ENCODE data around the gene MRPS34.

The MRPS34 gene

DNA sequence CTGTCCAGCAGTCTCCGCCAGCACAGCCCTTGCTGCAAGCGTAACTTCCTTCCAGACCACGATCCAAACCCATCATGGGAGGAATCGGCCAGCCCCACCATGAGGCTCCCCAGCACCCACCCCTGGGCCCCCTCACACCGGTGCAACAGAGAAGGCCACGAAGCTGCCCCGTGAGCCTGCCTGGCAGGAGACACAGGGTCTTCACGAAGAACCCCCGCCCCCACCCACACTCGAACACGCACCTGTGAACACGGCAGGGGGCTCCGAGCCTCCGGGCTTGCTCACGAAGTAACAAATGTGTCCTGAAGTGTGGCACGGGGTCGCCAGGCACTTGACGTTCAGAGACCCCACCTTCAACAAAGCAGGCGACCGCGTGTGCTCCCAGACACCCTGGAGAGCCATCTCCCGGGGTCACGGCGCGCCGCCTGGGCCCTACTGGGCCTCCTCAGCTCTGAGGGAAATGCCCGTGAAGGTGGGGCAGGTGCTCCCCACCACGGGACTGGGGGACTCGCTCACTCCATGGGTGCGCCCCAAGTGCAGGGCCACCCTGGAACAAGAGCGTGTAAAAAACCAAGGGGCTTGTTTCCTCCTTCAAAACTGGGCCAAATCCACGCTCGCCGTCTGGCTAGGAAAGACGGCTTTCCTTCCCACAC lies 46.1 kb upstream of the MRPS34 start:
- DNase-seq: no peak
- H2BK5ac ChIP-seq (ENCODE audit: low read length): no peak overlapping the region
- no peak overlapping the region for H2BK120ac ChIP-seq (ENCODE audit: low read depth, low read length)
- H3K27ac ChIP-seq (ENCODE audit: low read depth, low read length): no peak overlapping the region
- no peak overlapping the region for H3K4me3 ChIP-seq (ENCODE audit: low read length)
- H3K4me2 ChIP-seq (ENCODE audit: low read length): no peak overlapping the region
- H4K5ac ChIP-seq (ENCODE audit: low read length): no peak overlapping the region
- no CpG with 5 or more reads among the region's 35 CpGs for WGBS (ENCODE audit: extremely low coverage, insufficient coverage, low lambda C conversion rate)
- no peak overlapping the region for H3K9ac ChIP-seq (ENCODE audit: low read length)
- no peak overlapping the region for H2BK15ac ChIP-seq (replicated peaks; ENCODE audit: low read depth)
- no peaks in the 10 kb centered on the region for H3K4me1 ChIP-seq (ENCODE audit: control insufficient read depth, low read depth, low read length)
- no peaks in the 10 kb centered on the region for H3K79me1 ChIP-seq (ENCODE audit: low read length)
- H4K8ac ChIP-seq (ENCODE audit: low read depth, low read length): no peak overlapping the region
- no peak overlapping the region for H3K56ac ChIP-seq (ENCODE audit: low read length)
- no peaks in the 10 kb centered on the region for H3K36me3 ChIP-seq (ENCODE audit: control insufficient read depth, insufficient read depth, low read length)
- no peak overlapping the region for H3K23ac ChIP-seq (ENCODE audit: low read length)
- no peaks in the 10 kb centered on the region for H3K79me2 ChIP-seq (ENCODE audit: control insufficient read depth, insufficient read depth, low read length)
- no peak overlapping the region for H3K4ac ChIP-seq (ENCODE audit: low read depth, low read length)
- H3K18ac ChIP-seq (ENCODE audit: low read length): no peak overlapping the region
- H3K27me3 ChIP-seq (ENCODE audit: insufficient read depth, low read length, poor library complexity): no peaks in the 10 kb centered on the region
- no peak overlapping the region for H2AK5ac ChIP-seq (ENCODE audit: low read length)

GRCh38 chr16:1818204-1818872 lies 45.4 kb upstream of the MRPS34 start:
- no peak overlapping the region for H3K18ac ChIP-seq (ENCODE audit: low read length)
- H3K27me3 ChIP-seq (ENCODE audit: insufficient read depth, low read length, poor library complexity): no peaks in the 10 kb centered on the region
- no peak overlapping the region for H3K23ac ChIP-seq (ENCODE audit: low read length)
- no peak overlapping the region for H3K4me3 ChIP-seq (ENCODE audit: low read length)
- H4K8ac ChIP-seq (ENCODE audit: low read depth, low read length): no peak overlapping the region
- no peak overlapping the region for H3K56ac ChIP-seq (ENCODE audit: low read length)
- no peak overlapping the region for H2BK5ac ChIP-seq (ENCODE audit: low read length)
- H4K5ac ChIP-seq (ENCODE audit: low read length): no peak overlapping the region
- no peaks in the 10 kb centered on the region for H3K36me3 ChIP-seq (ENCODE audit: control insufficient read depth, insufficient read depth, low read length)
- WGBS (ENCODE audit: extremely low coverage, insufficient coverage, low lambda C conversion rate): no CpG with 5 or more reads among the region's 27 CpGs
- H3K4ac ChIP-seq (ENCODE audit: low read depth, low read length): no peak overlapping the region
- no peak for DNase-seq
- H3K79me2 ChIP-seq (ENCODE audit: control insufficient read depth, insufficient read depth, low read length): no peaks in the 10 kb centered on the region
- H3K79me1 ChIP-seq (ENCODE audit: low read length): no peaks in the 10 kb centered on the region
- no peaks in the 10 kb centered on the region for H3K4me1 ChIP-seq (ENCODE audit: control insufficient read depth, low read depth, low read length)
- H2BK120ac ChIP-seq (ENCODE audit: low read depth, low read length): no peak overlapping the region
- H3K4me2 ChIP-seq (ENCODE audit: low read length): no peak overlapping the region
- H3K9ac ChIP-seq (ENCODE audit: low read length): no peak overlapping the region
- H3K27ac ChIP-seq (ENCODE audit: low read depth, low read length): no peak overlapping the region
- no peak overlapping the region for H2AK5ac ChIP-seq (ENCODE audit: low read length)
- no peak overlapping the region for H2BK15ac ChIP-seq (replicated peaks; ENCODE audit: low read depth)

DNA sequence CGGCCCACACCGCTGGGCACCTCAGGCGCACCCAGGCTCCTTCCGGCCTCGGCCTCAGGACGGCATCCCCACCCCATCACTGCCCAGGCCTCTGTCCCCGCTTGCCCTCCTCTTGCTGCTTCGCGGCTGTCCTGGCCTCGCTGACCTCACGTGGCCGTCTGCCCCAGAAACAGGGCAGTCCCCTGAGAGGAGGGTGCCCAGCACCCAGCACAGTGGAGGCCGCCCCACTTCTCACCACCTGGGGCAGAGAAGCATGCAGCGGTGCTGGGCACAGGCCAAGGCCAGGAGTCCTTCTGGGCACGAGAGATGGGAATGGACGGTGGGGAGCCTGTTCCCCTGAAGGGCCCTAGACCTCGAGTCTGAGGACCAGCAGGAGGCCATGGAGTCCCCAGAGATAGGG lies 44.8 kb upstream of the MRPS34 start:
- no peak overlapping the region for H2BK120ac ChIP-seq (ENCODE audit: low read depth, low read length)
- WGBS (ENCODE audit: extremely low coverage, insufficient coverage, low lambda C conversion rate): no CpG with 5 or more reads among the region's 17 CpGs
- no peaks in the 10 kb centered on the region for H3K4me1 ChIP-seq (ENCODE audit: control insufficient read depth, low read depth, low read length)
- H2BK15ac ChIP-seq (replicated peaks; ENCODE audit: low read depth): no peak overlapping the region
- H3K79me1 ChIP-seq (ENCODE audit: low read length): no peaks in the 10 kb centered on the region
- DNase-seq: no peak
- H3K4ac ChIP-seq (ENCODE audit: low read depth, low read length): no peak overlapping the region
- H3K27ac ChIP-seq (ENCODE audit: low read depth, low read length): no peak overlapping the region
- H3K9ac ChIP-seq (ENCODE audit: low read length): no peak overlapping the region
- no peak overlapping the region for H3K4me3 ChIP-seq (ENCODE audit: low read length)
- H2BK5ac ChIP-seq (ENCODE audit: low read length): no peak overlapping the region
- no peaks in the 10 kb centered on the region for H3K27me3 ChIP-seq (ENCODE audit: insufficient read depth, low read length, poor library complexity)
- no peak overlapping the region for H3K56ac ChIP-seq (ENCODE audit: low read length)
- H2AK5ac ChIP-seq (ENCODE audit: low read length): no peak overlapping the region
- no peaks in the 10 kb centered on the region for H3K79me2 ChIP-seq (ENCODE audit: control insufficient read depth, insufficient read depth, low read length)
- H4K8ac ChIP-seq (ENCODE audit: low read depth, low read length): no peak overlapping the region
- H3K18ac ChIP-seq (ENCODE audit: low read length): no peak overlapping the region
- H3K4me2 ChIP-seq (ENCODE audit: low read length): no peak overlapping the region
- H3K23ac ChIP-seq (ENCODE audit: low read length): no peak overlapping the region
- no peaks in the 10 kb centered on the region for H3K36me3 ChIP-seq (ENCODE audit: control insufficient read depth, insufficient read depth, low read length)
- no peak overlapping the region for H4K5ac ChIP-seq (ENCODE audit: low read length)

- H3K9ac ChIP-seq (ENCODE audit: low read length): no peak overlapping the region
- DNase-seq: no peak
- H3K79me2 ChIP-seq (ENCODE audit: control insufficient read depth, insufficient read depth, low read length): no peaks in the 10 kb centered on the region
- H3K4me3 ChIP-seq (ENCODE audit: low read length): no peak overlapping the region
- H2BK15ac ChIP-seq (replicated peaks; ENCODE audit: low read depth): no peak overlapping the region
- H3K27me3 ChIP-seq (ENCODE audit: insufficient read depth, low read length, poor library complexity): no peaks in the 10 kb centered on the region
- no peaks in the 10 kb centered on the region for H3K79me1 ChIP-seq (ENCODE audit: low read length)
- H3K4me1 ChIP-seq (ENCODE audit: control insufficient read depth, low read depth, low read length): no peaks in the 10 kb centered on the region
- no peak overlapping the region for H3K23ac ChIP-seq (ENCODE audit: low read length)
- H3K4me2 ChIP-seq (ENCODE audit: low read length): no peak overlapping the region
- WGBS (ENCODE audit: extremely low coverage, insufficient coverage, low lambda C conversion rate): no CpG with 5 or more reads among the region's 9 CpGs
- no peak overlapping the region for H3K4ac ChIP-seq (ENCODE audit: low read depth, low read length)
- no peak overlapping the region for H3K27ac ChIP-seq (ENCODE audit: low read depth, low read length)
- no peak overlapping the region for H3K18ac ChIP-seq (ENCODE audit: low read length)
- no peak overlapping the region for H2BK5ac ChIP-seq (ENCODE audit: low read length)
- H4K8ac ChIP-seq (ENCODE audit: low read depth, low read length): no peak overlapping the region
- no peak overlapping the region for H4K5ac ChIP-seq (ENCODE audit: low read length)
- no peak overlapping the region for H3K56ac ChIP-seq (ENCODE audit: low read length)
- no peak overlapping the region for H2AK5ac ChIP-seq (ENCODE audit: low read length)
- H3K36me3 ChIP-seq (ENCODE audit: control insufficient read depth, insufficient read depth, low read length): no peaks in the 10 kb centered on the region
- no peak overlapping the region for H2BK120ac ChIP-seq (ENCODE audit: low read depth, low read length)
Measured at GRCh38 chr16:1817276-1817589, 44.3 kb upstream of the MRPS34 start.

GRCh38 chr16:1816396-1817275 lies 43.7 kb upstream of the MRPS34 start:
- Histone ChIP-seq H3K56ac (ENCODE audit: low read length) (no peak overlapping the region), H3K4me1 (ENCODE audit: control insufficient read depth, low read depth, low read length) (no peaks in the 10 kb centered on the region), H3K9ac (ENCODE audit: low read length) (no peak overlapping the region), H3K27me3 (ENCODE audit: insufficient read depth, low read length, poor library complexity) (no peaks in the 10 kb centered on the region), H2BK15ac (replicated peaks; ENCODE audit: low read depth) (no peak overlapping the region), H3K18ac (ENCODE audit: low read length) (no peak overlapping the region), H2BK5ac (ENCODE audit: low read length) (no peak overlapping the region), H3K4me2 (ENCODE audit: low read length) (no peak overlapping the region), H3K79me1 (ENCODE audit: low read length) (no peaks in the 10 kb centered on the region), H3K27ac (ENCODE audit: low read depth, low read length) (no peak overlapping the region), H4K8ac (ENCODE audit: low read depth, low read length) (no peak overlapping the region), H3K23ac (ENCODE audit: low read length) (no peak overlapping the region), H3K4me3 (ENCODE audit: low read length) (no peak overlapping the region), H4K5ac (ENCODE audit: low read length) (no peak overlapping the region), H3K36me3 (ENCODE audit: control insufficient read depth, insufficient read depth, low read length) (no peaks in the 10 kb centered on the region), H3K4ac (ENCODE audit: low read depth, low read length) (no peak overlapping the region), H3K79me2 (ENCODE audit: control insufficient read depth, insufficient read depth, low read length) (no peaks in the 10 kb centered on the region), H2BK120ac (ENCODE audit: low read depth, low read length) (no peak overlapping the region), H2AK5ac (ENCODE audit: low read length) (no peak overlapping the region)
- WGBS (ENCODE audit: extremely low coverage, insufficient coverage, low lambda C conversion rate): no CpG with 5 or more reads among the region's 40 CpGs
- no peak for DNase-seq
